Spinal cord (tissue), 10 donors: ENCODE measurements around the gene DOCK6. TPM values are rescaled to one million over a fixed set of nuclear protein-coding genes. Genes with fewer than 3 reads are reported as not detected.

Source experiments
- DNase-seq, 6 donors: peaks; one replicate each; pipeline versions ENCODE4 v3.0.0 to v3.0.0-alpha.2; 2013 to 2015; ENCODE audit warnings: low spot score in 6 of 6, low read depth in 4 of 6
- H3K27ac ChIP-seq: one replicate; pipeline ENCODE4 v1.5.1; 2013; ENCODE audit warnings: low read depth, low read length, control low read depth
- H3K27me3 ChIP-seq: one replicate; pipeline ENCODE4 v1.6.1; 2013; ENCODE audit warnings: low read length; ENCODE audit not compliant: control insufficient read depth, insufficient read depth
- H3K36me3 ChIP-seq: one replicate; pipeline ENCODE4 v1.6.1; 2013; ENCODE audit warnings: low read length; ENCODE audit not compliant: control insufficient read depth, insufficient read depth
- H3K4me1 ChIP-seq: one replicate; pipeline ENCODE4 v1.6.1; 2013; ENCODE audit warnings: low read length; ENCODE audit not compliant: control insufficient read depth, insufficient read depth
- H3K4me3 ChIP-seq: one replicate; pipeline ENCODE4 v1.5.1; 2013; ENCODE audit warnings: low read depth, low read length, control low read depth
- H3K9me3 ChIP-seq: one replicate; pipeline ENCODE4 v1.6.1; 2013; ENCODE audit warnings: low read length; ENCODE audit not compliant: control insufficient read depth, insufficient read depth
- WGBS: methylation state at CpG from one replicate; pipeline ENCODE4 v1.1.5; 2013; ENCODE audit warnings: missing lambda C conversion rate; ENCODE audit not compliant: insufficient coverage; 5-methylcytosine and 5-hydroxymethylcytosine counted together
- polyA plus RNA-seq, 2 donors: library from polyadenylated mRNA; unstranded; fragments of 120-200 nt; gene quantifications; one replicate each; pipeline ENCODE4 v1.2.1, GENCODE V29; 2013; ENCODE audit not compliant: insufficient read length in 2 of 2
- total RNA-seq, 2 donors: library from RNA; depleted of rRNA in 1 of 2; stranded (reverse); fragments of 120-200 nt in 1 of 2; fragments of >200 nt in 1 of 2; gene quantifications; one replicate each; pipeline versions ENCODE4 v1.2.3 to v1.2.4, GENCODE V29; 2013 to 2014
- donor health status: healthy.

DOCK6 gene
- total and polyA plus RNA-seq, 4 donors = 16.5 to 71.2 (median 47.3) TPM

DNA sequence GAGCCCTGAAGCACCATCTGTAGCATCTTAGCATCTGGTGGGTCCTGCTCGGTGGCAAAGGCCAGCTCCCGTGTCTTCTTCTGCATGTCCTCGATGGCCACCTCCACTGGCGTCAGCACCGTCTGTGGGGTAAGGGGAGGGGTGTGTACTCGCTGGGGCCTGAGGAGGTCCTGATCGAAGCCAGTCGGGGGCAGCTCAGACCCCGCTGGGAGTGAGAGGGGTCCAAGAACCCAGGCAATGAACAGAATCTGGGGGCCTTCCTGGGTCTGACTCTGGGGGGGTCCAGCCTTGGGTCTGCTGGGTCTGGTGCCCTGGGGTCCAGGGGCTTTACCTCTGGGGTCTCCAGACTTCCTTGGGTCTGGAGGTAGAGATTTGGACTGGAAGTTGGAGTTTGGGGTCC, 61.4 kb downstream of the DOCK6 start:
- H3K36me3 ChIP-seq = peaks cover 27% of the 10 kb centered on the region
- H3K4me1 ChIP-seq = peaks cover 26% of the 10 kb centered on the region
- H3K9me3 ChIP-seq = no peaks in the 10 kb centered on the region
- DNase-seq = no peak
- no peak overlapping the region for H3K4me3 ChIP-seq
- H3K27ac ChIP-seq = no peak overlapping the region
- WGBS = 87% methylated on average over 6 of the region's 9 CpGs
- H3K27me3 ChIP-seq = no peaks in the 10 kb centered on the region

DNA sequence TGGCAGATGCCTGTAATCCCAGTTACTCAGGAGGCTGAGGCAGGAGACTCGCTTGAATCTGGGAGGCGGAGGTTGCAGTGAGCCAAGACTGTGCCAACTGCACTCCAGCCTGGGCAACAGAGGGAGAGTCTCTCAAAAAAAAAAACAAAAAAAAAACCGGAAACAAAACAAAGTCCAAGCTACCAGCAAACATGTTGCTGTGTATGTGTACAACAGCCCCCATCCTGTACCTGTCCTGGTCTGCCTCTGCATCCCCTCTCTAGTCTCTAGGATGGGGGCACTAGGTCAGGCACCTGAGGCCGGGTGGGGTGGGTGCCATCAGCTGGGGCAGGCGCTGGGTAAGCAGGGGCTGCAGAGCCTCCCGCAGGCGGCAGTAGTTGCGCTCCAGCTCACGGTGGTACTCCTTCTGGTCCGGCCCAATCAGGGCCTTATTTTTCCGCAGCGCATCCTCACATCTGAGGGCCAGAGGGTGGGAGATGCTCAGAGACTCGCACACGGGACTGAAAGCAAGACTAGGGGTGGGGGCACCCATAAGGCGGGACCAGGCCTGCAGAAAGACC, 62.2 kb downstream of the DOCK6 start:
- DNase-seq = no peak
- no peak overlapping the region for H3K27ac ChIP-seq
- H3K4me1 ChIP-seq = peaks cover 32% of the 10 kb centered on the region
- H3K27me3 ChIP-seq = no peaks in the 10 kb centered on the region
- peaks cover 32% of the 10 kb centered on the region for H3K36me3 ChIP-seq
- H3K4me3 ChIP-seq = no peak overlapping the region
- 91% methylated on average over 10 of the region's 15 CpGs for WGBS
- H3K9me3 ChIP-seq = no peaks in the 10 kb centered on the region

DNA sequence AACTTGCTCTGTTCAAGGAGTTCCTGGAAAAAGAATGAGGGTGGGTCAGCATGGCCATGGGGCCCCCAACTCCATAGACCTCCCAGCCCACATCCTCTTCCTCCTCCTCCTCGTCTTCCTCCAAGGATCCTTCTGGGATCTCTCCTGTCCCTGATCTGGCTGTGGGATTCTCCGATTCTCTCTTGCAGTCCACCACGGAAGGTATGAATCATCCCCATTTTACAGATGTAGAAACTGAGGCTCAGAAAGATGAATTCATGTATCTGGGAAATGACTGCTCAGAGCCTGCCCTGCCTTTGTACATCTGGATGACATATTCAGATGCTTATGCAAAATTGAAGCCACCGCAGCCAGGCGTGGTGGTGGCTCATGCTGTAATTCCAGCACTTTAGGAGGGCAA, 62.8 kb downstream of the DOCK6 start:
- WGBS = 75% methylated on average over 2 of the region's 5 CpGs
- Histone ChIP-seq H3K9me3 (no peaks in the 10 kb centered on the region), H3K4me1 (peaks cover 38% of the 10 kb centered on the region), H3K27me3 (no peaks in the 10 kb centered on the region), H3K4me3 (no peak overlapping the region), H3K36me3 (peaks cover 38% of the 10 kb centered on the region), H3K27ac (no peak overlapping the region)
- DNase-seq = no peak

DNA sequence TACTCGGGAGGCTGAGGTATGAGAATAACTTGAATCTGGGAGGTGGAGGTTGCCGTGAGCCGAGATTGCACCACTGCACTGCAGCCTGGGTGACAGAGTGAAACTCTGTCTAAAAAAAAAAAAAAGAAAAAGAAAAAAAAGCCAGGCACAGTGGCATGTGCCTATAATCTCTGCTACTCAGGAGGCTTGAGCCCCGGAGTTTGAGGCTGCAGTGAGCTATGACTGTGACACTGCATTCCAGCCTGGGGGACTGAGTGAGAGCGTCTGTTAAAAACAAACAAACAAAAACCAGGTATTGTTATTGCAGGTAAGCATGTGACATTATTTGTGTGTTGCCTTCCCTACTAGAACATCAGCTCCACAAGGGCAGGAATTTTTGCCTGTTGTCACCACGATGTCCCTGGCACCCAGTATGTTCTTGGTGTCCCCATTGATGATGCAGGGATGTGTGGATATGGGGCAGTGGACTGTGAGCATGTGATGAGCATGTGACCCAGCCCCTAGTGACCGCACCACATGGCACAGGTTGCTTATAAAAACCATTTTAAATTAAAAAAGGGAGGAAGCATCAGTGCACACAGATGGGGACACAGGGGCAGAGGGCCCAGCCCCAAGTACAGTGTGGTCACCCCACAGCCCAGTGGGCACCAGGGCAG, 63.4 kb downstream of the DOCK6 start:
- Histone ChIP-seq H3K27me3 (no peaks in the 10 kb centered on the region), H3K9me3 (no peaks in the 10 kb centered on the region), H3K27ac (no peak overlapping the region), H3K4me1 (peaks cover 37% of the 10 kb centered on the region), H3K4me3 (no peak overlapping the region), H3K36me3 (peaks cover 42% of the 10 kb centered on the region)
- no peak for DNase-seq
- 84% methylated on average over 5 of the region's 7 CpGs for WGBS

DNA sequence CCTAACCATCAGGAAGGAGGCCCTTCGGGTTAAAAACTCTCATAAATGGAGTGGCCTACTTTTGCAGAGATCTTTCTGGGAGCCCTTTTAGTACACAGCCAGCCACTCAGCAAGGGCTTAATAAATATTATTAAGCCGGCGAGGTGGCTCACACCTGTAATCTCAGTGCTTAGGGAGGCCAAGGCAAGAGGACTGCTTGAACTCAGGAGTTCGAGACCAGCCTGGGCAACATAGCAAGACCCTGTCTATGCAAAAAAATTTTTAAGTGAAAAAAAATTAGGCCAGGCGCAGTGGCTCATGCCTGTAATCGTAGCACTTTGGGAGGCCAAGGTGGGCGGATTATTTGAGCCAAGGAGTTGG, 64.2 kb downstream of the DOCK6 start:
- 83% methylated on average over 4 of the region's 7 CpGs for WGBS
- Histone ChIP-seq H3K9me3 (no peaks in the 10 kb centered on the region), H3K4me3 (peak overlapping the region; percentile 21), H3K27ac (peak overlapping the region; percentile 60), H3K27me3 (no peaks in the 10 kb centered on the region), H3K4me1 (peaks cover 29% of the 10 kb centered on the region), H3K36me3 (peaks cover 49% of the 10 kb centered on the region)
- no peak for DNase-seq

DNA sequence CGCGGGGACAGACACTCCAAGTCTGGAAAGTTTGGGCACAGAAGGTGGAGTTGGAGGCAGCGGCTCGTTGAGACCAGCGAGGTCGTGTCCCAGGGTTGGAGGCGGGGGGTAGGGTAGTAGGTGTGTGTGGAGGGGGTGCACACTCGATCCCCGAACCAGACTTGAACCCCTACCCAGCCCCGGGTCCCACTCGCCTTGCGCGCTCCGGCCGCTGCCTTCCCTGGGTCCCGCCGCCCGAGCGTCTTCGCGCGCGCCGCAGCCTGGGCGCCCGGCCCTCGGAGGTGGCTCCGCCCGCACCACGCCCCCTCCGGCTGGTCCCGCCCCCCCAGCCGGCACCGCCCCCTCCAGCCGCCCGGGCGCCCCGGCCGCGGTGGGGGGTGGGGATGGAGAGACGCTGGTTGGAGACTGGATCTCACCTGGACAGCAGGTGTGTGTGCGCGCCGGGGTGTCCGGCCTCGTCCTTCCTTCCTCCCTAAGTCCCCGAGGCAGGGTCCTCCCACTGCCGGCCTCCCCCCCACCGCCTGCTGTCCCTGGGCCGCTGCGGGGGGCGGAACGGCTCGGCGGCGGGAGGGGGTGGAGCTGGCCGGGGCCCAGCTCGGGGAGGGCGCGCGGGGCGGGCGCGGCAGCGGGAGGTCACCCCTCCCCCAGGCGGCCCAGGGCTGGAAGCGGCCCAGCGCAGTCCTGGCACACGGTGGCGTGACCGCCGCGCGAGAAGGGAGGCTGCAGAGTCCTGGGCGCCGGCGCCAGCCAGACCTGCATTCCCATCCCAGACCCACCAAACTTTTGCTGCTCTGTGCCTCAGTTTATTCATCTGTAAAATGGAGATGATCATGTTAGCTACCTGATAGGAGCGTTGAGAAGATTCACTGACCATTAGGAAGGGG, 64.8 kb downstream of the DOCK6 start, which contains the start of gene KANK2:
Gene KANK2, minus strand, starts transcription at position 255 of the 884 bp plus-strand sequence. CDS start 3,034 bp downstream, outside the sequence.
- H3K27ac ChIP-seq = peak within 1 kb of the TSS; percentile 76
- peaks cover 28% of the 10 kb centered on the region for H3K4me1 ChIP-seq
- H3K27me3 ChIP-seq = no peaks in the 10 kb centered on the region
- H3K36me3 ChIP-seq = peaks cover 53% of the 10 kb centered on the region
- H3K9me3 ChIP-seq = no peaks in the 10 kb centered on the region
- H3K4me3 ChIP-seq = peak within 1 kb of the TSS; percentile 76
- peak; percentile 40 to 90 (median 63) for DNase-seq
- WGBS = under 1% methylated on average over 54 of the region's 78 CpGs

DNA sequence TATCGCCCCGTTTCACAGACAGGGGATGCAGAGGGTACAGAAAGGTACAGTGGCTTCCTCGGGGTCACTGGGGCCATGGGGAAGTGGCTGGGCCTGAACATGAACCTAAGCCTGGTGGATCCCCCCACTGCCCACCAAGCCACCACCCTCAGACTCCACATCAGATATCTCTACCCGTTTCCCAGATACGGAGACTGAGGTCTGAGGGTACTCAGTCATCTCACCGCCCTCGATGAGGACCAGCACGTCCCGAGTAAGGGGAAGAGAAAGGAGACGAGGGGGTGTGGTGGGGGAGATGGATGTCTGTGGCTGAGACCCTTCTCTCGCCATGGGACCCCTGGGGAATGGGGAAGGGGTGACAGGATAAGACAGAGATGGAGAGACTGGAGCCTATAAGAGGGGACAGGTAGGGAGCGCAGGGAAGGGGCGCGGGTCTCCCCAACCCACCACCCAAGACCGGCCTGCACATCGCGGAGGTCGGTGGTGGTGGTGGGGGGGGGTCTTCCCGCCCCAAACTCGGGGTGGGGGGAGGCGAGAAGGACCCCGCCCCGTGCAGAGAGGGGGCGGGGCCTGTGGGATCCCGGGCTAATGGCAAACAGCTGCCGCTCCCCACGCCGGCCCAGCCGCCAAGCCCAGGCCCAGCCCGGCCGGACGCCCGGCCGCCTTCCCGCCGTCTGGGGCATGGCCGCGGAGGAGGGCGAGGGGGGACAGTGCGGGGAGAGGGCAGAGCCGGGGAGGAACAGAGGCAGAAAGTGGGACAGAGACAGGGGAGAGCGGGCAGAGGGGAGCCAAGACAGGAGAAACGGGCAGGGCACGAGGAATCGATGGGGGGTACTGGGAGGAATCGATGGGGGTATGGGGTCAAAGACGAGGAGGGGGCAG, 65.7 kb downstream of the DOCK6 start:
- peaks cover 50% of the 10 kb centered on the region for H3K36me3 ChIP-seq
- peak overlapping the region; percentile 76 for H3K27ac ChIP-seq
- peaks cover 28% of the 10 kb centered on the region for H3K4me1 ChIP-seq
- peak in 1 of 6 donors; percentile 53 for DNase-seq
- H3K4me3 ChIP-seq = peak overlapping the region; percentile 76
- no peaks in the 10 kb centered on the region for H3K9me3 ChIP-seq
- WGBS = 2% methylated on average over 32 of the region's 47 CpGs
- H3K27me3 ChIP-seq = no peaks in the 10 kb centered on the region

DNA sequence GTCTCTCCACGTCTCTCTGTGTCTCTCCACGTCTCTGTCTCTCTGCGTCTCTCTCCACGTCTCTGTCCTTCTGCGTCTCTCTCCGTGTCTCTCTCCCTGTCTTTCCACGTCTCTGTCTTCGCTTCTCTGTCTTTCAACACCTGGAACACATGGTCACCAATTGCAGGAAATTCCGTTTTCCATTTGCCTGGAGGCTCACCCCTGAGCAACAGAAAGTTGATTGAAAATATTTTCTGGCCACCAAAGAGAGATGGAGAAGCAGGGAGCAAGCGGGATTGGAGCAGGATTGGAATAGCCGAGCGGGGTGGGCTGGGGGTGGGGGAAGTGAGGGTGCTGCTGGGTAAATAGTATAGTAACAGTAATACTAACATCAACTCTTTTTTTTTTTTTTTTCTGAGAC, 66.6 kb downstream of the DOCK6 start:
- Histone ChIP-seq H3K4me1 (peaks cover 32% of the 10 kb centered on the region), H3K27ac (peak overlapping the region; percentile 61), H3K4me3 (peak overlapping the region; percentile 35), H3K36me3 (peaks cover 50% of the 10 kb centered on the region), H3K9me3 (no peaks in the 10 kb centered on the region), H3K27me3 (no peaks in the 10 kb centered on the region)
- WGBS = 85% methylated on average over 6 of the region's 12 CpGs
- DNase-seq = no peak
